HG02970 (cell line): ENCODE measurements around the gene MAMLD1.

Experiments
- ATAC-seq: cut with Tn5 transposase; IDR thresholded peaks from one replicate; pipeline ENCODE4 v1.9.1; 2021; ENCODE audit warnings: mild to moderate bottlenecking, moderate library complexity, moderate number of reproducible peaks; ENCODE audit not compliant: unreplicated experiment, low FRiP score

Gene MAMLD1

GRCh38 chrX:150522494-150522893, 159.4 kb downstream of the MAMLD1 start:
- no peak for ATAC-seq

GRCh38 chrX:150525061-150525919, 162.2 kb downstream of the MAMLD1 start:
- no peak for ATAC-seq

- no peak for ATAC-seq
Observed at GRCh38 chrX:150526692-150527091, 163.6 kb downstream of the MAMLD1 start.

- no peak for ATAC-seq
Observed at GRCh38 chrX:150527108-150527507, 164.0 kb downstream of the MAMLD1 start.

GRCh38 chrX:150529587-150529986, 166.5 kb downstream of the MAMLD1 start:
- no peak for ATAC-seq

- no peak for ATAC-seq
Observed at GRCh38 chrX:150530821-150531220, 167.7 kb downstream of the MAMLD1 start.

- no peak for ATAC-seq
Observed at GRCh38 chrX:150531467-150531866, 168.3 kb downstream of the MAMLD1 start.

- no peak for ATAC-seq
Observed at GRCh38 chrX:150533863-150534262, 170.7 kb downstream of the MAMLD1 start.

GRCh38 chrX:150536455-150537116, 173.5 kb downstream of the MAMLD1 start:
- ATAC-seq = no peak

- ATAC-seq = no peak
Observed at GRCh38 chrX:150537851-150538250, 174.7 kb downstream of the MAMLD1 start.

GRCh38 chrX:150540965-150541364, 177.8 kb downstream of the MAMLD1 start:
- no peak for ATAC-seq

- ATAC-seq = no peak
Observed at GRCh38 chrX:150542846-150543229, 179.7 kb downstream of the MAMLD1 start.

- peak; percentile 42 for ATAC-seq
Observed at GRCh38 chrX:150543230-150544155, 180.4 kb downstream of the MAMLD1 start.

GRCh38 chrX:150544222-150544787, 181.2 kb downstream of the MAMLD1 start:
- ATAC-seq = no peak

- no peak for ATAC-seq
Observed at GRCh38 chrX:150544835-150545770, 182.0 kb downstream of the MAMLD1 start.

GRCh38 chrX:150546711-150547153, 183.6 kb downstream of the MAMLD1 start:
- no peak for ATAC-seq

GRCh38 chrX:150547375-150548115, 184.4 kb downstream of the MAMLD1 start:
- ATAC-seq = no peak

- ATAC-seq = no peak
Observed at GRCh38 chrX:150548251-150548650, 185.1 kb downstream of the MAMLD1 start.

- ATAC-seq = no peak
Observed at GRCh38 chrX:150548684-150549083, 185.6 kb downstream of the MAMLD1 start.
